LNCAP (cell line): ENCODE results near the gene HS3ST5.

Experiments used
- TF ChIP-seq, protein P1 (sequence below): fragments of 450-650 bp; IDR thresholded peaks from 2 replicates; pipeline ENCODE4 v1.5.1; 2017; ENCODE audit warnings: mild to moderate bottlenecking

The HS3ST5 gene

DNA sequence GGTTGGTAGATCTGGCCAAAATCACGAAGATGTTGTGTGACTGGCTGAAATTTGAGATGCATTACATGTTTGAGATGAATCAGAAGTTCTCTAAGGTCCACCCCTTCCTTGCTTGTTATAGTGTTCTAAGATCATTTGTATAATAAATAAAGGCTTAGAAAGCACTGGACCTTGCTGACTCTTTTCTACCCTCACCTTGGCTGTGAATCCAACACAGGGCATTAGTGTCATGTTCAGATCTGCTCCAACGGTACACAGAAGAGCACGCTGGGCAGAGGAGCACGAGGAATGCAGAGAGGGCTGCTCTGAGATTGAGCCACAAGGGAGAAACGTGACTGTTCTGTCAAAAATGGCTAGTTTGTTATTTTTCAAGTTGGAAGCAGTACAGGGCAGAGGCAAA, 202.4 kb downstream of the HS3ST5 start:
- TF ChIP-seq, protein P1, sequence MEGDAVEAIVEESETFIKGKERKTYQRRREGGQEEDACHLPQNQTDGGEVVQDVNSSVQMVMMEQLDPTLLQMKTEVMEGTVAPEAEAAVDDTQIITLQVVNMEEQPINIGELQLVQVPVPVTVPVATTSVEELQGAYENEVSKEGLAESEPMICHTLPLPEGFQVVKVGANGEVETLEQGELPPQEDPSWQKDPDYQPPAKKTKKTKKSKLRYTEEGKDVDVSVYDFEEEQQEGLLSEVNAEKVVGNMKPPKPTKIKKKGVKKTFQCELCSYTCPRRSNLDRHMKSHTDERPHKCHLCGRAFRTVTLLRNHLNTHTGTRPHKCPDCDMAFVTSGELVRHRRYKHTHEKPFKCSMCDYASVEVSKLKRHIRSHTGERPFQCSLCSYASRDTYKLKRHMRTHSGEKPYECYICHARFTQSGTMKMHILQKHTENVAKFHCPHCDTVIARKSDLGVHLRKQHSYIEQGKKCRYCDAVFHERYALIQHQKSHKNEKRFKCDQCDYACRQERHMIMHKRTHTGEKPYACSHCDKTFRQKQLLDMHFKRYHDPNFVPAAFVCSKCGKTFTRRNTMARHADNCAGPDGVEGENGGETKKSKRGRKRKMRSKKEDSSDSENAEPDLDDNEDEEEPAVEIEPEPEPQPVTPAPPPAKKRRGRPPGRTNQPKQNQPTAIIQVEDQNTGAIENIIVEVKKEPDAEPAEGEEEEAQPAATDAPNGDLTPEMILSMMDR: no peak

GRCh38 chr6:114138577-114139248, 204.1 kb downstream of the HS3ST5 start:
- TF ChIP-seq, protein P1: no peak

DNA sequence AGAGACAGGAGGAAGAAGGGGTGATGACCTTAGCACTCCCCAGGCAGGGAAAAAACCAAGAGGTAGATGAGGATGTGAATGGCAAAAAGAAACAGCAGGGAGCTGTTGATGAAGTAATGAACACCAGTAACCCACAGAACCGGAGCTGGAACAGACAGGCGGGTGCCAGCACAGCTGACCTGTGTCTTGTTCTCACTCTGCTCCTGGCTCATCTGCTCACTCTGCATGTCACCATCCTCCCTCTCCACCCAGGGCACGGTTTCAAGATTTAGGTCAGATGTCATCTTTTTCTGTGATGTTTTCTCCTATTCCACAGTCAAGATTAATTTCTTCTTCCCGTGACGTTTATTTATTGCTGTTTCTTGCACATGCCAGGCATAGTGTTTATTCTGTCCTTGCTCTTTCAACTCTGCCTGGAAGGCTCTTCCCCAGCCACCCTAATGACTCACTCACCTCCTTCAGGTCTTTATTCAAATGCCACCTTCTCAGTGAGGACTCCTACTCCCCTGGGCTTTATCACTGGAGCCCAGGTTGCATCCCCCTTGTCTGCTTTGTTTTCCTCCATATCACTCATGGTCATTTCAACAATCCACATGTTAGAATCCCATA, 207.4 kb downstream of the HS3ST5 start:
- TF ChIP-seq, protein P1: no peak

DNA sequence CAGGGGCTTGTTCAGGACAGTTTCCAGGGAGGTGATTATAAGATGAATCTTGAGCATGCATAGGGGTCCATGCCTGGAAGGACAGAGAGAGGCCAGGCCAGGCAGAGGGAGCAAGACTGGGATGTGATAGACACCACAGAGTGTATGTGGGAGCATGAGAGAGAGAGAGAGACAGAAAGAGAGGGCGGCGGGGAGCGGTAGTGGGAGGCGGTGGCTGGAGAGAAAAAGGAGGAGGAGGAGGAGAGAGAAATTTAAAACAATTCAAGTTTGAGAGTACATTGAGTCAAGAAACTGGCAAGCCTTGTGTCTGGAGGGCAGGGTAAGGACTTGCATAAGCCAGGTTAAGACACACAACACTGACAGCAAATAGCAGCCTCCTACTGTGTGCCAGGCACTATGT, 209.0 kb downstream of the HS3ST5 start:
- TF ChIP-seq, protein P1: no peak

- TF ChIP-seq, protein P1: no peak
Measured at GRCh38 chr6:114131945-114132344, 210.9 kb downstream of the HS3ST5 start.

DNA sequence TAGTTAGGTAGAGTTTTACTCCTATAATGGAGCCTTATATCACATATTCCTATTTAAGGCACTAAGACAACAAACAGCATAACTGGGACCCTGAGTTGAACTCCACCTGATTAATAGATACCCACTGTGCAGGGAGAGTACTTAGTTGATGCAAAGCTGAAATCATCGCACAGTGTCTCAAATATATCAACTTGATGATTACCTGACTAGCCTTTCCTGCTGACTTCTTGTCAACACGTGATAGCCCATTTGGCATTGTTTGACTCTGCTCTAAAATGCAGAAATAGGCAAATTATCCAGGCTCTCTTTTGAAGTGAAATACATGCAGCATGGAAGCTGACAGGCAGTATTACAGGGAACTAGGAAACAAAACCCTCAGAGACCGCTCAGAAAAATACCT, 217.2 kb downstream of the HS3ST5 start:
- TF ChIP-seq, protein P1: no peak

GRCh38 chr6:114121913-114122662, 220.7 kb downstream of the HS3ST5 start:
- TF ChIP-seq, protein P1: no peak
